Measurements from ENCODE around the gene MYH11. TPM values are rescaled to one million over a fixed set of nuclear protein-coding genes. Genes with fewer than 3 reads are reported as not detected.

The MYH11 gene
- polyA plus RNA-seq, 12 donors, result 11.2 to 375 (median 16.0) TPM; not detected in 1

GRCh38 chr16:15779664-15780351 lies 77.0 kb downstream of the MYH11 start:
- DNase-seq, result no peak

GRCh38 chr16:15778999-15779614 lies 77.7 kb downstream of the MYH11 start:
- DNase-seq, result no peak

GRCh38 chr16:15778204-15778743 lies 78.6 kb downstream of the MYH11 start:
- no peak for DNase-seq

GRCh38 chr16:15777533-15778203 lies 79.2 kb downstream of the MYH11 start:
- no peak for DNase-seq

GRCh38 chr16:15776572-15776971 lies 80.3 kb downstream of the MYH11 start:
- no peak for DNase-seq

GRCh38 chr16:15775663-15776304 lies 81.0 kb downstream of the MYH11 start:
- DNase-seq, result peak; percentile 34

- no peak for DNase-seq
Observed at GRCh38 chr16:15775209-15775608, 81.6 kb downstream of the MYH11 start.

GRCh38 chr16:15773968-15774367 lies 82.9 kb downstream of the MYH11 start:
- DNase-seq, result no peak

GRCh38 chr16:15772579-15773293 lies 84.1 kb downstream of the MYH11 start:
- no peak for DNase-seq

- no peak for DNase-seq
Observed at GRCh38 chr16:15771694-15772093, 85.1 kb downstream of the MYH11 start.

- no peak for DNase-seq
Observed at GRCh38 chr16:15770512-15770911, 86.3 kb downstream of the MYH11 start.

GRCh38 chr16:15770107-15770506 lies 86.7 kb downstream of the MYH11 start:
- DNase-seq, result peak; percentile 24

GRCh38 chr16:15769239-15769638 lies 87.6 kb downstream of the MYH11 start:
- DNase-seq, result no peak

- DNase-seq, result no peak
Observed at GRCh38 chr16:15768201-15768600, 88.6 kb downstream of the MYH11 start.

GRCh38 chr16:15766918-15767317 lies 89.9 kb downstream of the MYH11 start:
- no peak for DNase-seq

GRCh38 chr16:15765880-15766279 lies 90.9 kb downstream of the MYH11 start:
- peak; percentile 24 for DNase-seq

GRCh38 chr16:15765116-15765515 lies 91.7 kb downstream of the MYH11 start:
- no peak for DNase-seq

- no peak for DNase-seq
Observed at GRCh38 chr16:15764112-15764511, 92.7 kb downstream of the MYH11 start.

- DNase-seq, result no peak
Observed at GRCh38 chr16:15760129-15760528, 96.7 kb downstream of the MYH11 start.

- no peak for DNase-seq
Observed at GRCh38 chr16:15759070-15759469, 97.8 kb downstream of the MYH11 start.

- no peak for DNase-seq
Observed at GRCh38 chr16:15757630-15758251, 99.1 kb downstream of the MYH11 start.
